GM18498 (cell line): ENCODE data around the gene PTTG2.

Experiments
- ATAC-seq: cut with Tn5 transposase; IDR thresholded peaks from one replicate; pipeline ENCODE4 v1.9.1; 2021; ENCODE audit warnings: mild to moderate bottlenecking, moderate library complexity; ENCODE audit not compliant: unreplicated experiment

Gene PTTG2

GRCh38 chr4:38005637-38006036 lies 45.4 kb downstream of the PTTG2 start:
- ATAC-seq, result no peak

- ATAC-seq, result no peak
Observed at GRCh38 chr4:38007645-38008044, 47.4 kb downstream of the PTTG2 start.

GRCh38 chr4:38008571-38009021 lies 48.4 kb downstream of the PTTG2 start:
- no peak for ATAC-seq

- ATAC-seq, result no peak
Observed at GRCh38 chr4:38009421-38009820, 49.2 kb downstream of the PTTG2 start.

GRCh38 chr4:38009949-38010348 lies 49.8 kb downstream of the PTTG2 start:
- no peak for ATAC-seq
